NCI-H748 (cell line): Measurements from ENCODE around the gene SH2D3C.
A peak's percentile ranks its signal among the peaks of the same experiment; 100 is the strongest.

ENCODE experiments used
- DNase-seq: peaks from one replicate; lab custom pipeline; 2025; ENCODE audit not compliant: unreplicated experiment; lab: John Stamatoyannopoulos, UW

Gene SH2D3C, protein sequence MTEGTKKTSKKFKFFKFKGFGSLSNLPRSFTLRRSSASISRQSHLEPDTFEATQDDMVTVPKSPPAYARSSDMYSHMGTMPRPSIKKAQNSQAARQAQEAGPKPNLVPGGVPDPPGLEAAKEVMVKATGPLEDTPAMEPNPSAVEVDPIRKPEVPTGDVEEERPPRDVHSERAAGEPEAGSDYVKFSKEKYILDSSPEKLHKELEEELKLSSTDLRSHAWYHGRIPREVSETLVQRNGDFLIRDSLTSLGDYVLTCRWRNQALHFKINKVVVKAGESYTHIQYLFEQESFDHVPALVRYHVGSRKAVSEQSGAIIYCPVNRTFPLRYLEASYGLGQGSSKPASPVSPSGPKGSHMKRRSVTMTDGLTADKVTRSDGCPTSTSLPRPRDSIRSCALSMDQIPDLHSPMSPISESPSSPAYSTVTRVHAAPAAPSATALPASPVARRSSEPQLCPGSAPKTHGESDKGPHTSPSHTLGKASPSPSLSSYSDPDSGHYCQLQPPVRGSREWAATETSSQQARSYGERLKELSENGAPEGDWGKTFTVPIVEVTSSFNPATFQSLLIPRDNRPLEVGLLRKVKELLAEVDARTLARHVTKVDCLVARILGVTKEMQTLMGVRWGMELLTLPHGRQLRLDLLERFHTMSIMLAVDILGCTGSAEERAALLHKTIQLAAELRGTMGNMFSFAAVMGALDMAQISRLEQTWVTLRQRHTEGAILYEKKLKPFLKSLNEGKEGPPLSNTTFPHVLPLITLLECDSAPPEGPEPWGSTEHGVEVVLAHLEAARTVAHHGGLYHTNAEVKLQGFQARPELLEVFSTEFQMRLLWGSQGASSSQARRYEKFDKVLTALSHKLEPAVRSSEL

DNA sequence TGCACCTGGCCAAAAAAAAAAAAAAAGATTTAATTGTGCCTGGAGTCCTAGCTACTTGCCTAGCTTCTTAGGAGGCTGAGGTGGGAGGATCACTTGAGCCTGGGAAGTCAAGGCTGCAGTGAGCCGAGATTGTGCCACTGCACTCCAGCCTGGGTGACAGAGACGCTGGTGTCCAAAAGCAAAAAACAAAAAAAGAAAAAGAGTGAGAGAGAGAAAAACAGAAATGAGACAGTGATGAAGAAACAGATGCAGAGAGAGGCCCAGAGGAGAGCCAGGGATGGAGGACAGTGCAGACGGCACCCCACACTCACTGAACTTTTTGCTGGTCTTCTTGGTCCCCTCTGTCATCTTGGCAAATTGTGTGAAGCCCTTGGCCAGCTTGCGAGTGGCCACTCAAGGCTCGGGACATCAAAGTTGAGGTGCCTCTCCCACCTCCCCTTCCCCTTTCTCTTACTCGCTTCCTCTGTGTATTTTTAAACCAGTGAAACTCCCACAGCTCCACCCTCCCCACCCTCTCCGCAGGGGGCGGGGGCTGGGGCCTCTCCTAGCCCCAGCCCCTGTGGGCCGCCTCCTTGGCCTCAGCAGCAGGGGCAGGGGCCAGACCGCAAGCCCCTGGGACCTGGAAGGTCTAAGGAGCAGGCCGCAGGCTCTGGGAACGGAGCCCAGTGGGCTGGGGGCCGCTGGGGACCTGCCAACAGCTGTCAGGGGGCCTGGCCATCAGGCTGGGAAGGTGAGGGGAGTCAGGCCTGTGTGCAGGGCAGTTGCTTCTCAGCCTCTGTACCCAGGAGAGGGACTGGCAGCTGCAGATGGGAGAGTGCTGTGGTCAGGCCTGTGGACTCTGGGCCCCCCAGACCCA, at the start of gene SH2D3C:
Gene SH2D3C (minus strand): TSS at position 387 of the 856 bp plus-strand sequence. CDS start 39 bp downstream, at position 348.
- DNase-seq = no peak

DNA sequence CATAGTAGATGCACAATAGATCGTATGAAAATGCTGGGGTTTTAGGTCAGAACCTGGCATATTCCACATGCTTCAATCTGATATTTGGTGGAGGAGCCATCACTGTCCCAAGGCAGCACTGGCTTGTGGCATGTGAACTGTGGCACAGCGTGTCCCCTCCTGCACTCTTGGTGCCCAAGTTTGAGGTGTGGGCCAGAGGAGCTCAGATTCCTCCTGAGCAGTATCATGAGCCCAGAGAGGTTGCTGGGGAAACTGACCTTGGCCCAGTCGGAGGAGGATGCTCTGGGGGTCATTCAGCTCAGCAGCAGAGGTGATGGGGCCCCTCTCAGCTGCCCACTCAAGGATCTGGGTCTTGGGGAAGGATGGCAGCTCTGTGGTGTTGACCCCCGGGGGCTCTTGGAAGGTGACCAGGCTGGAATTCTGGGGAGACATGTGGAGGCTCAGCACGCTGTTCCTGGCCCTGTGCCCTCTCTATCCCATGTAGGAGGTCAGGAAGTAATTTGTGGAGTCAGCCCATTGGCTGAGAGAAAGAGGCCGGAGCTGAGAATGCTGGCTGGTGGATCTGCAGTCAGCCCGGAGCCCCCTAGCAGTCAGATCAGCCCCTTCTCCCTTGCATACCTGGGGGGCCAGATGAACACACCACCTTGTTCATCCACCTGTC, 47.9 kb upstream of the SH2D3C start:
- DNase-seq = no peak

DNA sequence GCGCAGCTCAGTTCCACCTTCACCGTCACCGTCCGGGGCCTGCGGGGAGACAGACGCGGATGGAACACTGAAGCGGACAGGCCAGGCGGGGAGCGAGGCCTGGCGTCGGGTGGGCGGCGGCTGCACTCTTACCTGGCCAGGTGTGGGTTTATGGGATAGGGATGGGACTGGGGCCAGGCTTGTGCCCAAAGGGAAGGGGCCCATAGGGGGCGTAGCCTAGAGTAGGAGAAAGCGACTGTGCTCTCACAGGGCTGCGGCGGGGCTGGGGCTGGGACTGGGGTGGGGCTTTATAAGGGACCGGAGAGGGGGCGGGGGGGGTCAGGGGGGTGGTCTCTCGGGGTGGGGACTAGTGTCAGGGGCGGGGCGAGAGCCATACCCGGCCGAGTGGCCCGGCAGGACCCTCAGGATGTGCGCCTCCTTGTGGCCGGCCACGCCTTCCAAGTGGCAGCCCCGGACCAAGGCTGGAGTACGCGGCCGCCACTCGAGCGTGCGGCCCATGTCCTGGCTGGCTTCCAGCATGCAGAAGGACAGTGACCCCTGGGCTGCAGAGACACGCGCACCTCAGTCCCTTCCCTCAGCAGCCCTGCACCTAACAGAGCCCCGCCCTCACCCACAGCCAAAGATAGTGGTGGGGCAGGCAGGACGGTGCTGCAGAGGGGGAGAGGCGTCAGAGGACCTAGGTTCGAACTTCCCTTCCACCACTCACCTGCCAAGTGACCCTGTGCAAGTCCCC, 47.0 kb upstream of the SH2D3C start:
- DNase-seq = peak; percentile 62

DNA sequence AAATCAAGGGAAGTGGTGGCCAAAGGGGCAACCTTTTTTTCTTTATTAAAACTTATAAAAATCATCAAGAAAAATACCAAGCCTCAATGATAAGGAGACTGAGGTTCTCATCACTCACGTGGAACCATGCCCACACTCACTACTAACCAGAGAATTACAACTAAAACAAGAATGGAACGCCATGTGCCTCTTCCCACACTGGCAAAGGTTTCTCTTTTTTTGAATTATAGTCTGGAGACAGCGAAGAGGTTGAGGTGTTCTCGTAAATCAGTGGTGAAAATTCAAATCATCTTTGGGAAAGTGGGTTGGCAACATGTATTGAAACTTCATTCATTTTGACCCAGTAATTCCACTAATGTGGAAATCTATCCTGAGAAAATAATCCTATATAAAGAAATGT, 43.6 kb upstream of the SH2D3C start:
- no peak for DNase-seq

DNA sequence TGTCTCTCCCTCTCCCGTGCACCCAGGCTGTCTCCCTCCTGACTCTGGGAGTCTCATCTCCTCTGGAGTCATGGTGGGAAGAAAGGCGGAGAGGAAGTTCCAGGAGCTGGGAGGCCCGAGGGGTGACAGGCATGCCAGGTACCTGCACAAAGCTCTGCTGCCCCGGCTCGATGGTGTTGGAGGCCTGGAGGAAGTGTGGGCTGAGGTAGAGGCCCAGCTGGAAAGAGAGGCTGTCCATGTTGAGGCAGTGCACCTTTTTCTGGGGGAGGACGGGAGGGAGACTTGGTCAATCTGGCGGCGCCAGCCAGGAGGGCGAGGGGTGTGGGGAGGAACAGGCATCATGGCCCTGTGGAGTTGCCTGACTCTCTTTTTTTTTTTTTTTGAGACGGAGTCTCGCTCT, 40.1 kb upstream of the SH2D3C start:
- no peak for DNase-seq

DNA sequence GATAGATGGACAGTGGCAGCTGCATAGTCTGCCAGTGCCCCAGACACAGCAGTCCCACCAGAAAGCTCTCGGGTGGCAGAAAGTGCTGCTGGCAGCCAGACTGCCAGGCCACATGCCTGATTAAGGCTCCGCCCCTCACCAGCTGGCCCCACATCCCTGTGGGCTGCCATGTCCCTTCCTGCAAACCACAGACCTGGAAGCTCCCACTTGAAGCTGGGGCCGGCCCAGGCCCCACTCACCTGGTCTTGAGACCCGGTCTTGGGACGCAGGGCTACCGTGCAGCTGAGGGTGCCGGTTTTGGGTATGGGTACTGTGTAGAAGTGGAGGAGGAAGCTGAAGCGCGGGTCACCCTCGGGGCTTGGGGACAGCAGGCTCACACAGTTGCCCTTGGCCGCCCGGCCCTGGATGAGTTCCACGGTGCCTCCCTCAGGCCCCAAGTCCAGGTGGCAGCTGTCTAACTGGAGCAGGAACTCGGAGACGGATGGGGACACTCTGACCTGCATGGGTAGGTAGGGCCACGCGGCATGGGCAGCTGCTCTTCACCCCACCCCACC, 39.5 kb upstream of the SH2D3C start:
- no peak for DNase-seq

DNA sequence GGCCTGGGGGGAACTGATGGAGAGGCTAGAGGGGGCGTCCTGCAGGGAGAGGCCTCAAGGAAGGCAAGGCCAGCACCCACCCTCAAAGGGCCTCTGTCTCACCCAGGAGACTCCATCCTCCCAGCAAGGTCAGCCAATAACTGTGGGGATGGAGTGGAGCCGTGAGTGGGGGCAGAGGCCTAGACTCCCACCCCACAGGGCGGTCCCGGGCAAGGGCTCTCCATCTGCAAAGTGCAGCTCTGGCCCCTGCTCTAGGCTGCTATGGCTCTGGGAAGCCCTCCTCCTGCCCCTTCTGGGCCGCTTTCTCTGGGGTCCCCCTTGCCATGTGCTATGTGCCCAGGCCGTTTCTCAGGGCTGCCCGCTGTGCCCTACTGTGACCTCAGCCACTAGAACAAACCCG, 38.3 kb upstream of the SH2D3C start:
- no peak for DNase-seq

DNA sequence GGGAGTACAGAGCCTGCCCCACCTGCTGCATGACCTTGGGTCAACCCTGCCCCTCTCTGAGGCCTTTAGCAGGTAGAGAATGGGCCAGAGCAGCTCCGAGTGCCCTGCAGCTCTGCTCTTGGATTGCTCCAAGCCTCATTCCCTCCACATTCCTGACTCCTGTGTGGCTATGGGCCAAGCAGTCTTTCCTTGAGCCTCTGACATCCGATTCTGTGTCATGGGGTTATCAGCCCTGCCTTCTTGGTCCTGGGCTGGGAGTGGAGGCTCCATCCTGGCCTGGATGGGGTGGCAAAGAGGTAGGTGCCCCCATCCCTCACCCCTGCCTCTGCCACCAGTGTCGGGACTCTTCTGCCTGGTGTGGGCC, 37.9 kb upstream of the SH2D3C start:
- DNase-seq = no peak

DNA sequence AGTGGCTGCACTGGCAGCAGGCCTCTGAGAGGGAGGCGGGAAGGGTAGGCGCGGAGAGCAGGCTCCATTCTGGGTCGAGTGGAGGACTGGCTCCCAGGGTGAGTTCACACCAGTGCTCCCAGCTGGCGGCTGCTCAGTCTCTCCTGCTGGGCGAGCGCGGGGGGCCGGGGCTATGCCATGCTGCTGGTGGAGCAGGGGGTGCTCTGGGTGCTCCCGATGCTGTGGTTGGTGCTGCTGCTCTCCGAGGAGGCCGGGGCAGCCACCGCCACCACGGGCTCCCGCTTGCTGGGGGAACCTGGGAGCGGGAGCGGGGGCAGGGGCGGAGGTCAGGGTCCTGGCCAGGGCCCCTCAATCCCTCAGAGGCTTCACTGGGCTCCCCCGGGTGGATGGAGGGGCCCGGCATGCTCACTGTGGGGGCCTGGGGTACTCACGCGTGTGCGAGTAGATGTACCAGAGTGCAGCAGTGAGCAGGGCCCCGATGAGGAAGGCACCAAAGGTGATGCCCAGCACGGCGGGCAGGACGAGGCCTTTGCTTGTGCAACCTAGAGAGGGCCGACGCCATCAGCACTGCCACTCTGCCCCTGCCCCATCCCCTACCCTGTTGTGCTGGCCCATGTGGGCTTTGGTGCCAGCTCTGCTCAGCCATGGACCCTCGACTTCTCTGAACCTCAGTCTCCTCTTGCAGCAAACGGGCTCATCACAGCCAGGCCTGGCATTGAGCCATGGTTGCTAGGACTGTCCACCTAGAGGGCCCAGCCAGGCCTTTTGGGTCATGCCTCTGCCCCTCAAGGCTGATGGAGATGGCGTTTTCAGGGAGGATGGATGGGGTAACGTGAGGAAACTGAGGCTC, 37.3 kb upstream of the SH2D3C start:
- no peak for DNase-seq

DNA sequence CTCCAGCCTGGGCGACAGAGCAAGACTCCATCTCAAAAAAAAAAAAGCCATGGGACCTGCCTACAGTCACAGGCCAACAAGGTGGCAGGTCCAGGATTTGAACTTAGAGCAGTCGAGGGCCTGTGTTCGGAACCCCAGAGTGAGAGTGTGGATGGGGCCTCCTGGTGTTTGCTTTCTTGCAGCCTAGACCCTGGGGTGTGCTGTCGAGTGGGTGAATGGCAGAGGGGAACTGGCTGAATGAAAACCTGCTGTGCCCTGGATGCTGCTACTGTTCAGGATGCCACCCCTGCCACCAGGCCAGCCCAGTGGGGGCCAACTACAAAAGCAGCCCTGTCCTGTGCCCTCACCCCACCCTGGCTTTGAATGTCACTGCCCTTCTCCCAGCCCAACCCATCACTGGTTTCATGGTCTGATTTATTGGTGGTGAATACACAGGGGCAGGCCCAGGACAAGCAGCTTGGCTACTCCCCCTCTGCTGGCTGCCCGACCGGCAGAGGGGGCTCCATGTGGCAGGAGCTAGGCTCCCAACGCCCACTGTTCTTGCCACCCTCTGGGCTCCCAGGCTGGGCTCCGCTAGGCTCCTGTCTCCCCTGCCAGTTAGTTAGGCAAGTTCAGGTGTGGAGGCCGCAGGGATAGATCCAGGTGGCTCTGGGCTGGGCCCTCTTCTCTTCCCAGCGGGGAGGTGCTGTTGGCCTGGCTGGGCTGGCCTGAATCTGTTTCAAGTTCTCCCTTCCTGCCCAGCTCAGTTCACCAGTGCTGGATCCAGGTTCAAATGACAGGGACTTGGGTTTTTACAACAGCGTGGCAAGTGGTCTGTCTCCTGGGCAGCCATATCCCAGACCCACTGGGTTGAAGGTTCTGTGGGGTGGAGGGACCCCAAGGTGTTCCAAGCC, 36.4 kb upstream of the SH2D3C start:
- DNase-seq = no peak

DNA sequence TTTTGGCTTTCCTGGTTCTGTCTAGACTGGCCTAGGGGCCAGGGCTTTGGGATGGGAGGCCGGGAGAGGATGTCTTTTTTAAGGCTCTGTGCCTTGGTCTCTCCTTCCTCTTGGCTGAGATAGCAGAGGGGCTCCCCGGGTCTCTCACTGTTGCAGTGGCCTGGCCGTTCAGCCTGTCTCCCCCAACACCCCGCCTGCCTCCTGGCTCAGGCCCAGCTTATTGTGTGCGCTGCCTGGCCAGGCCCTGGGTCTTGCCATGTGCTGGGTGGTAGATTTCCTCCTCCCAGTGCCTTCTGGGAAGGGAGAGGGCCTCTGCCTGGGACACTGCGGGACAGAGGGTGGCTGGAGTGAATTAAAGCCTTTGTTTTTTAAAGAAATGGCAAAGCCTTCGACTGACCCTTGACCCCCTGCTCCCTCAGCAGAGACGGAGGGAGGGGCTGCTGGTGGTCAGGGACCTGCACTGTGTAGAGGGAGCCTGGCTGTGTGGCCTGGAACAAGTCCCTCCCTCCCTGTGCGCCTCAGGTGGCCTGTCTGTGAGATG, 35.3 kb upstream of the SH2D3C start:
- no peak for DNase-seq

DNA sequence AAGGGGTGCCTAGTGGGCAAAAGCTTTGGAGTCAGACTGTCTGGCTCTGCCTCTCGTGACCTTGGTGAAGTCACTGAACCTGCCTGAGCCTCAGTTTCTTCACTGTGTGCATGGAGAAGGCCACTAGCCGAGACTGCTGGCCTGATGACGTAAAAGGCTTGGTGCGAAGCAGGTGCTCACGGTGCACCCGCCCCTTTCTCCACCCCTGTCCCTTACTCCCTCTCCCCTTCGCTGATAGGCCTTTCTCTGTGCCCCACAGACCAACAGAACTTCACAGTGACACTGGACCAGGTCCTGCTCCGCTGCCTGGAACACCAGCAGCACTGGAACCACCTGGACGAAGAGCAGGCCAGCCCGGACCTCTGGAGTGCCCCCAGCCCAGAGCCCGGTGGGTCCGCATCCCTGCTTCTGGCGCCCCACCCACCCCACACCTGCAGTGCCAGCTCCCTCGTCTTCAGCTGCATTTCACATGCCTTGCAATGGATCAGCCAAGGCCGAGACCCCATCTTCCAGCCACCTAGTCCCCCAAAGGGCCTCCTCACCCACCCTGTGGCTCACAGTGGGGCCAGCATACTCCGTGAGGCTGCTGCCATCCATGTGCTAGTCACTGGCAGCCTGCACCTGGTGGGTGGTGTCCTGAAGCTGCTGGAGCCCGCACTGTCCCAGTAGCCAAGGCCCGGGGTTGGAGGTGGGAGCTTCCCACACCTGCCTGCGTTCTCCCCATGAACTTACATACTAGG, 34.6 kb upstream of the SH2D3C start:
- DNase-seq = no peak

DNA sequence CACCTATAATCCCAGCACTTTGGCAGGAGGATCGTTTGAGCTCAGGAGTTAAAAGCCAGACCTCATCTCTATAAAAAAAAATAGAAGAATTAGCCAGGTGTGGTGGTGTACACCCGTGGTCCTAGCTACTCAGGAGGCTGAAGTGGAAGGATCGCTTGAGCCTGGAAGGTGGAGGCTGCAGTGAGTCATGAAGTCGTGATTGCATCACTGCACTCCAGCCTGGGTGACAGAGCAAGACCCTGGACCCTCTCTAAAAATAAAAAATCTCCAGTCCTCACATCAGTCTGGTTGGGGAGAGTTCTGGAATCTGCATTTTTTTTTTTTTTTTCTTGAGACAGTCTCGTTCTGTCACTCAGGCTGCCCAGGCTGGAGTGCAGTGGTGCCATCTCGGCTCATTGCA, 33.5 kb upstream of the SH2D3C start:
- no peak for DNase-seq

DNA sequence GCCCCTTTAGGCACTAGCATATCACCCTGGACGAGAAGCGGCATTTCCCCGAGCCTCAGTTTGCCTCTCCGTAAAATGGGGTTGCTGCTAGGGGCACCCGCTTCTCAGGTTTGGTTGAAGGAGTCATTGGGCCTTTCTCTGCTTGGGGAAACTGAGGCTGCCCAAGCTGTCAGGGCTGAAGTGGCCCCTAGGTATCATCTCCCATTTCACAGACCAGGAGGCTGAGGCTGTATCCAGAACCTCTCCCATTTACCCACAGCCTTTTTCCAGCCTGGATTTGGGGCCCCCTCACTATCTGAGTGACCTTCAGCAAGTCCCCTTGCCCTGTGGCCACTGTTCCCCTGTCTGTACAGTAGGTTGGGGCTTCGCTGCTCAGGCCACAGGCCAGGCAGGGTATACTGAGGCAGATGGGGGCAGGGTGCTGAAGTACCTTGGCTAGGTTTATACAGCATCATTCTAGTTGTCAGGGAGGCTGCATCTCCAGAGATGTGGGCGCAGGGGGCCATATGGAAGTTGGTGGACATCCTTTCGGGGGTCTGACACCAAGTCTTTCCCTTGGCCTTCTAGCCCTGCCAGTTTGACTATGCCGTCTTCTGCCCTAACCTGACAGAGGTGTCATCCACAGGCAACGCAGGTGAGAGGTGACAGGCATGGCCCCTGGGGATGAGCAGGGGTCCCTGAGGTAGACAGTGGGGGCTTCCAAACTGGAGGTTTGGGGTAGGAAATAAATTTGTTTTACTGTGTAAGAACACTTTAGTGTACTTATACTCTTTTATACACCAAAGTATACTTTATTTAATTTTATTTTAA, 32.1 kb upstream of the SH2D3C start:
- DNase-seq = no peak

DNA sequence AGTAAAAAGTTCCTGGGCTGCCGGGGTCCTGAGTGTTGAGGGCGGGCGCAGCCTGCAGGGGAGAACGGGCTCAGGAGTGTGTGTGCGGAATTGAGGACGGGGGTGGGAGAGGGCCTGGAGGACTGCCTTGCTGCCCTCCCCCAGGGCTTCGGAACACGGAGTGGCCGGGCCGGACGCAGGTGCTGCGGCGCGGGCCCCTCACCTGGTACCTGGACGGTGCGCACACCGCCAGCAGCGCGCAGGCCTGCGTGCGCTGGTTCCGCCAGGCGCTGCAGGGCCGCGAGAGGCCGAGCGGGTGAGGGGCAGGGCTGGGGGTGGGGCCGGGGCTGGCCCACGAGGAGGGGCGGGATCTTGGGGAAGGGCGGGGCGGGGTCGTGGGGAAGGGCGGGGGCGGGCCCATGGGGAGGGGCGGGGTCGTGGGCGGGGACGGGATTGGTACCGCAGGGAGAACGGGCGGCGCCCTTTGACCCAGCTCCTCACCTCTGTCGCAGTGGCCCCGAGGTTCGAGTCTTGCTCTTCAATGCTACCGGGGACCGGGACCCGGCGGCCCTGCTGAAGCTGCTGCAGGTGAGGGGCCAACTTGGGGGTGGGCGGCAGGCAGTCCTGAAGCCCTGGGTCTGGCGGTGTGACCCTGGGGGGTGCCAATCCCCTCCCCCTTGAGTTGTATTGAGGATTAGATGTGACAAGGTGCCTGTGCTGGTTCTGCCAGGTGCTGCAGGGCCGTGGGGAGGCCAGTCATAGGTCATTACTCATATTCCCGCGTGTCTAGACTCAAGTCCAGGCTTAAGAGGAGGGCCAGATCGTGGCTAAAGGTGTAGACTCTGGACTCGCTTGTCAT, 31.3 kb upstream of the SH2D3C start:
- no peak for DNase-seq
